SK-N-SH (cell line): ENCODE data around the gene ATG16L2. TPM values are rescaled to one million over a fixed set of nuclear protein-coding genes. Genes with fewer than 3 reads are reported as not detected.
A peak's percentile ranks its signal among the peaks of the same experiment; 100 is the strongest.

Experiments
- CTCF ChIA-PET: fragments of 300-600, 350-600 bp; formaldehyde crosslinking; extraction: SDS; loops from one replicate; lab custom pipeline; 2021; lab: Yijun Ruan, JAX
- POLR2A ChIA-PET: fragments of 350-600 bp; sonication (Branson Sonifier 250); formaldehyde crosslinking; extraction: SDS; loops from one replicate; lab custom pipeline; 2020; ENCODE audit warnings: antibody characterized with exemption, inconsistent platforms; lab: Yijun Ruan, JAX
- DNase-seq: peaks from one replicate; pipeline ENCODE4 v3.0.0; 2012
- H2AFZ ChIP-seq: fragments of 200-600 bp; sonication (generic); 2 replicates; pipeline ENCODE4 v1.8.1; 2016; ENCODE audit warnings: antibody characterized with exemption, mild to moderate bottlenecking, low read depth
- H3F3A ChIP-seq: fragments of 200-600 bp; sonication (generic); replicated peaks from 2 replicates; pipeline ENCODE3; 2016; ENCODE audit warnings: antibody characterized with exemption, mild to moderate bottlenecking; ENCODE audit not compliant: insufficient read depth
- H3K27ac ChIP-seq, 2 experiments: fragments of 200-500 bp in 1 of 2; fragments of 200-600 bp in 1 of 2; sonication (Bioruptor generic) in 1 of 2; sonication (generic), shearing (Covaris generic) in 1 of 2; 2 replicates each; pipeline versions ENCODE4 v1.5.1 to v1.6.1; 2014 to 2016; ENCODE audit warnings: low read depth in 2 of 2, inconsistent platforms in 1 of 2, low read length in 1 of 2, mild to moderate bottlenecking in 1 of 2, mixed read lengths in 1 of 2
- H3K27me3 ChIP-seq: fragments of 200-600 bp; sonication (generic), shearing (Covaris generic); 2 replicates; pipeline ENCODE4 v1.6.1; 2016; ENCODE audit warnings: mixed run types; ENCODE audit not compliant: insufficient read depth
- H3K36me3 ChIP-seq, 2 experiments: fragments of 200-500 bp in 1 of 2; fragments of 200-600 bp in 1 of 2; sonication (Bioruptor generic) in 1 of 2; sonication (generic) in 1 of 2; replicated peaks in 1 of 2; 2 replicates each; pipeline versions ENCODE3 to v1.5.1; 2014 to 2016; ENCODE audit warnings: low read length in 1 of 2, mild to moderate bottlenecking in 1 of 2; ENCODE audit not compliant: insufficient read depth in 2 of 2, control insufficient read depth in 1 of 2
- H3K4me1 ChIP-seq, 2 experiments: fragments of 200-500 bp in 1 of 2; fragments of 200-600 bp in 1 of 2; sonication (Bioruptor generic) in 1 of 2; sonication (generic), shearing (Covaris generic) in 1 of 2; 2 replicates each; pipeline versions ENCODE4 v1.5.1 to v1.6.1; 2014 to 2016; ENCODE audit warnings: low read depth in 1 of 2, low read length in 1 of 2, mixed run types in 1 of 2; ENCODE audit not compliant: insufficient read depth in 2 of 2, control insufficient read depth in 1 of 2
- H3K4me2 ChIP-seq: fragments of 200-600 bp; sonication (generic), shearing (Covaris generic); 2 replicates; pipeline ENCODE4 v1.6.1; 2017; ENCODE audit warnings: mixed run types
- H3K4me3 ChIP-seq, 2 experiments: fragments of 200-500 bp in 1 of 2; fragments of 200-600 bp in 1 of 2; sonication (Bioruptor generic) in 1 of 2; sonication (generic), shearing (Covaris generic) in 1 of 2; 2 replicates each; pipeline versions ENCODE4 v1.5.1 to v1.8.1; 2014 to 2016; ENCODE audit warnings: low read depth in 2 of 2, inconsistent platforms in 1 of 2, low read length in 1 of 2, mild to moderate bottlenecking in 1 of 2, mixed read lengths in 1 of 2, moderate library complexity in 1 of 2
- H3K79me2 ChIP-seq: fragments of 200-600 bp; sonication (generic); 2 replicates; pipeline ENCODE4 v1.8.1; 2017; ENCODE audit warnings: mild to moderate bottlenecking; ENCODE audit not compliant: insufficient read depth
- H3K9ac ChIP-seq: fragments of 200-600 bp; sonication (generic); 2 replicates; pipeline ENCODE4 v1.6.1; 2017; ENCODE audit warnings: mixed run types
- H3K9me2 ChIP-seq: fragments of 200-600 bp; sonication (generic); 2 replicates; pipeline ENCODE4 v1.6.1; 2017; ENCODE audit warnings: mixed run types
- H3K9me3 ChIP-seq: fragments of 200-600 bp; sonication (generic); 2 replicates; pipeline ENCODE4 v1.6.1; 2017; ENCODE audit warnings: mixed run types, mild to moderate bottlenecking, moderate library complexity
- H4K20me1 ChIP-seq: fragments of 200-600 bp; sonication (generic); 2 replicates; pipeline ENCODE4 v1.6.1; 2017; ENCODE audit warnings: mild to moderate bottlenecking, mixed run types; ENCODE audit not compliant: insufficient read depth
- ELF1 ChIP-seq: IDR thresholded peaks from 2 replicates; pipeline ENCODE4 v1.4.0; 2012
- EP300 ChIP-seq, 2 experiments: IDR thresholded peaks; 2 replicates each; pipeline versions ENCODE4 v1.4.0 to v1.6.1; 2012; ENCODE audit warnings: borderline replicate concordance in 1 of 2, low read depth in 1 of 2, low read length in 1 of 2
- EZH2phosphoT487 ChIP-seq: fragments of 200-600 bp; sonication (generic); IDR thresholded peaks from 2 replicates; pipeline ENCODE4 v1.6.1; 2017; ENCODE audit warnings: low read depth, mixed run types, mild to moderate bottlenecking, antibody characterized with exemption, moderate library complexity, borderline replicate concordance
- FOSL2 ChIP-seq: IDR thresholded peaks from 2 replicates; pipeline ENCODE4 v1.4.0; 2012; ENCODE audit warnings: low read depth, mild to moderate bottlenecking, moderate library complexity, borderline replicate concordance
- FOXJ3 ChIP-seq: sonication (generic); formaldehyde crosslinking; IDR thresholded peaks from 2 replicates; pipeline ENCODE4 v1.5.1; 2020; ENCODE audit warnings: mild to moderate bottlenecking, missing genetic modification reagents
- GATA2 ChIP-seq: sonication (generic); formaldehyde crosslinking; IDR thresholded peaks from 2 replicates; pipeline ENCODE4 v1.5.0; 2020; ENCODE audit warnings: mild to moderate bottlenecking, missing genetic modification reagents
- MEF2A ChIP-seq: IDR thresholded peaks from 2 replicates; pipeline ENCODE4 v1.4.0; 2012; ENCODE audit warnings: low read depth, borderline replicate concordance
- NFIC ChIP-seq: IDR thresholded peaks from 2 replicates; pipeline ENCODE4 v1.4.0; 2012; ENCODE audit warnings: borderline replicate concordance
- POLR2AphosphoS5 ChIP-seq: IDR thresholded peaks from 2 replicates; pipeline ENCODE4 v1.6.1; 2012; ENCODE audit warnings: low read depth, low read length
- RAD21 ChIP-seq: IDR thresholded peaks from 2 replicates; pipeline ENCODE4 v1.6.1; 2012; ENCODE audit warnings: mild to moderate bottlenecking, low read length
- RFX5 ChIP-seq: IDR thresholded peaks from 2 replicates; pipeline ENCODE4 v1.6.1; 2012; ENCODE audit warnings: mild to moderate bottlenecking, improper control_type of control experiment, low read length
- SIN3A ChIP-seq: IDR thresholded peaks from 2 replicates; pipeline ENCODE4 v1.6.1; 2012; ENCODE audit warnings: low read depth, mild to moderate bottlenecking, low read length, moderate library complexity, borderline replicate concordance
- SMC3 ChIP-seq: IDR thresholded peaks from 2 replicates; pipeline ENCODE4 v1.6.1; 2012; ENCODE audit warnings: low read depth, low read length, improper control_type of control experiment
- TAF1 ChIP-seq: IDR thresholded peaks from 2 replicates; pipeline ENCODE4 v1.6.1; 2012; ENCODE audit warnings: low read depth, mild to moderate bottlenecking, low read length, moderate library complexity, borderline replicate concordance
- TCF12 ChIP-seq: IDR thresholded peaks from 2 replicates; pipeline ENCODE4 v1.4.0; 2012
- TEAD4 ChIP-seq: IDR thresholded peaks from 2 replicates; pipeline ENCODE4 v1.4.0; 2012; ENCODE audit warnings: mild to moderate bottlenecking, borderline replicate concordance; ENCODE audit not compliant: insufficient read depth
- YY1 ChIP-seq: IDR thresholded peaks from 2 replicates; pipeline ENCODE4 v1.4.0; 2012; ENCODE audit warnings: low read depth, mild to moderate bottlenecking
- WGBS: methylation state at CpG from one replicate; pipeline ENCODE4 v1.1.6; 2017; ENCODE audit warnings: low lambda C conversion rate; 5-methylcytosine and 5-hydroxymethylcytosine counted together
- polyA plus RNA-seq, 3 experiments: library from polyadenylated mRNA; depleted of rRNA; stranded (reverse); fragments of >200 nt; gene quantifications; 2 replicates each; pipeline ENCODE4 v1.2.3, GENCODE V29; 2012
- TF ChIP-seq, protein P1 (sequence below): fragments of 150-350 bp; IDR thresholded peaks from 2 replicates; pipeline ENCODE4 v1.6.1; 2016; ENCODE audit warnings: mild to moderate bottlenecking, low read depth, low read length
- TF ChIP-seq, protein P2 (sequence below): IDR thresholded peaks from 2 replicates; pipeline ENCODE4 v1.4.0; 2012; ENCODE audit warnings: low read depth
- TF ChIP-seq, protein P3 (sequence below): IDR thresholded peaks from 2 replicates; pipeline ENCODE4 v1.4.0; 2012; ENCODE audit warnings: low read depth, borderline replicate concordance
- TF ChIP-seq, protein P4 (sequence below): IDR thresholded peaks from 2 replicates; pipeline ENCODE4; 2012

Gene ATG16L2
- polyA plus RNA-seq, 1 of the 3 experiments (the other 2 are of a cell fraction): 26.9 TPM

DNA sequence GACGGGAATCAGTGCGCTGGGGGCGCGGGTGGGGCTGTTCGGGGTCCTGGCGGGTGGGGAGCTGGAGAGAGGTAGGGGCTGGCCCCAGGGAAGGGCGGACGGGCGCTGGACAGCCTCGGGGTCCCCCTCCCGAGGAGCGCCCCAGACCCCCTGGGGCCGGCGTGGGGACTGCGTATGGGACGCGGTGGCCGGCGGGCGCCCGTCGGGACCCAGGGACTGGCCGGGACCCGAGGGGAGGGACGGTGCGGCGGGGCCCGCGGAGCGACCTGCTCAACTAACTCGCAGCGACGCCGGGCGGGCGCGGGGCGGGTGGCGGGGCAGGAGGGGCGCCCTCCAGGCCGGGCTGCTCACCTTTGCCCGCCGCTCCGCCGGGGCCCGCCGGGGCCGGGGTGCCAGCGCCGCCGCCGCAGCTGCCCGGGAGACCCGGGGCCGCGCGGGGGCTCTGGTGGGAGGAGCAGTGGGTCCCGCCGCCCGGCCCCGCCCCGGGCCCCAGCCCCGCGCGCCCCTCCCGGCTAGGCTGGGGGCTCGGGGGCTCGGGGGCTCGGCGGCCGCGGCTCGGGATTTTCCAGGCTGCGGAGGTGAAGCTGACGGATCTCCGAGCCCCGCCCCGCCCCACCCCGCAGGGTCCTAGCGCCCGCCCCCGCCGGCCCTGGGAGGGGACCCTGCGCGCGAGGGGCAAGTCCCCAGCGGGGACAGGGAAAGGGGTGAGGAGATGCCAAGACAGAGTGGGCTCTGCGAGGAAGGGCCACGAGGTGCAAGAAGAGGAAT, 32.7 kb upstream of the ATG16L2 start:
- TF ChIP-seq MEF2A (no peak), NFIC (no peak), ELF1 (no peak), FOSL2 (no peak), RFX5 (no peak), RAD21 (no peak), TEAD4 (no peak), SMC3 (no peak), EZH2phosphoT487 (no peak)
- TF ChIP-seq, protein P1, sequence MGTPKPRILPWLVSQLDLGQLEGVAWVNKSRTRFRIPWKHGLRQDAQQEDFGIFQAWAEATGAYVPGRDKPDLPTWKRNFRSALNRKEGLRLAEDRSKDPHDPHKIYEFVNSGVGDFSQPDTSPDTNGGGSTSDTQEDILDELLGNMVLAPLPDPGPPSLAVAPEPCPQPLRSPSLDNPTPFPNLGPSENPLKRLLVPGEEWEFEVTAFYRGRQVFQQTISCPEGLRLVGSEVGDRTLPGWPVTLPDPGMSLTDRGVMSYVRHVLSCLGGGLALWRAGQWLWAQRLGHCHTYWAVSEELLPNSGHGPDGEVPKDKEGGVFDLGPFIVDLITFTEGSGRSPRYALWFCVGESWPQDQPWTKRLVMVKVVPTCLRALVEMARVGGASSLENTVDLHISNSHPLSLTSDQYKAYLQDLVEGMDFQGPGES: no peak
- TF ChIP-seq, protein P2, sequence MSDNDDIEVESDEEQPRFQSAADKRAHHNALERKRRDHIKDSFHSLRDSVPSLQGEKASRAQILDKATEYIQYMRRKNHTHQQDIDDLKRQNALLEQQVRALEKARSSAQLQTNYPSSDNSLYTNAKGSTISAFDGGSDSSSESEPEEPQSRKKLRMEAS: no peak
- TF ChIP-seq, protein P3, sequence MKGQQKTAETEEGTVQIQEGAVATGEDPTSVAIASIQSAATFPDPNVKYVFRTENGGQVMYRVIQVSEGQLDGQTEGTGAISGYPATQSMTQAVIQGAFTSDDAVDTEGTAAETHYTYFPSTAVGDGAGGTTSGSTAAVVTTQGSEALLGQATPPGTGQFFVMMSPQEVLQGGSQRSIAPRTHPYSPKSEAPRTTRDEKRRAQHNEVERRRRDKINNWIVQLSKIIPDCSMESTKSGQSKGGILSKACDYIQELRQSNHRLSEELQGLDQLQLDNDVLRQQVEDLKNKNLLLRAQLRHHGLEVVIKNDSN: no peak
- no peaks in the 10 kb centered on the region for H3F3A ChIP-seq
- CTCF ChIA-PET: interaction anchor here (1.2 to 4.3 kb wide), 5 partner anchors 8 to 57 kb away, joined by 3 to 43 read pairs (median 5); partner anchors contain the start of gene STARD10
- peaks cover 3 to 52% of the 10 kb centered on the region in 2 experiments; a peak in 2 of 4 replicates for H3K4me1 ChIP-seq
- no peaks in the 10 kb centered on the region for H3K27me3 ChIP-seq
- H3K79me2 ChIP-seq: no peaks in the 10 kb centered on the region
- no peaks in the 10 kb centered on the region for H3K36me3 ChIP-seq
- H3K9ac ChIP-seq: no peak overlapping the region
- no peak overlapping the region for H3K27ac ChIP-seq
- no peaks in the 10 kb centered on the region for H3K9me2 ChIP-seq
- POLR2A ChIA-PET: interaction anchor here (0.8 kb wide), 1 partner anchor 31 kb away, joined by 3 read pairs; no protein-coding TSS in a partner anchor
- peak overlapping the region; percentile 46 to 54 for H3K4me3 ChIP-seq
- H3K4me2 ChIP-seq: peak overlapping the region; percentile 87
- DNase-seq: peak; percentile 92
- H4K20me1 ChIP-seq: no peaks in the 10 kb centered on the region
- H2AFZ ChIP-seq: no peak overlapping the region
- WGBS: 17% methylated on average over 10 of the region's 89 CpGs
- no peaks in the 10 kb centered on the region for H3K9me3 ChIP-seq

DNA sequence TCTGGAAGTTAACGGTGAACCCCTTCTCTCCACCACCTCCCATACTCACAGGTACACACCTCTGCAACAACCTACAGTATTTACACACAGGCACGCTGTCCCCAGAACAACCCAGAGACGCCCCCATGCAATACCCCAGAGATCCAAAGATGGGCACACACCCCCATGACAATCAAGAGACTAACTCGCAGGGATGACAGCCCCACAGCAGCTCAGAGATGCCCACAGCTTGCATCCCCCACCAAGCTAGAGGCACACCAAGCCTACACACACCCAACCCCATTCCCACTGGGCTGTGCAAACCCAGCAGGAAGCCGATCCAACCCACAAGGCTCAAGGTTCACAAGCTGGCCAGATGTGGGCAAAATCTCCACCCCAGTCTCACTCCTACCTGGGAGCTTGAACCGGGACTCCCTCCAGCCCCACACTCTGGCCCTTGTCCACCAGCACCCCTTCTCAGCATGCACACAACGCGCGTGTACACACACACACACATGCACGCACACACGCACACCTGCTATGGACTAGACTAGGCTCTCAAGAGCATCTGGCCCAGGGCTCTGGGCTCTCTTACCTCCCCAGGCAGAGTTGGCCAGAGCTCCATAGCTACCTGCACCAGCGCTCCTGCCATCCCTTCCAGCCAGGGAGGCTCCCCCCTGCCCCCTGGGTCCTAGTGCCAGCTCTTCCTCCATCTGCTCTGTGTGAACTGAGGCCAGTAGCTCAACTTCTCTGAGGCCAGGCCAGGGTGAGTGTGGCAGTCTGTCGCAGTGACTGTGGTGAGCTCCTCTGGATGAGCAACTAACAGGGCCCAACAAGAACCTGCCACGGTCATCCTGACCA, 31.9 kb upstream of the ATG16L2 start:
- Histone ChIP-seq H3K4me2 (peak overlapping the region; percentile 63), H2AFZ (no peak overlapping the region), H3F3A (no peaks in the 10 kb centered on the region), H4K20me1 (no peaks in the 10 kb centered on the region), H3K9me2 (no peaks in the 10 kb centered on the region), H3K79me2 (no peaks in the 10 kb centered on the region), H3K9ac (no peak overlapping the region), H3K4me1 (peaks cover 3 to 44% of the 10 kb centered on the region in 2 experiments; a peak in 2 of 4 replicates), H3K36me3 (no peaks in the 10 kb centered on the region), H3K4me3 (peak overlapping the region; percentile 23 to 54; a peak in 3 of 4 replicates), H3K27me3 (no peaks in the 10 kb centered on the region), H3K9me3 (no peaks in the 10 kb centered on the region), H3K27ac (no peak overlapping the region)
- ChIA-PET POLR2A (interaction anchor here (0.6 to 0.8 kb wide), 3 partner anchors 16 to 31 kb away, joined by 3 to 4 read pairs (median 3); no protein-coding TSS in a partner anchor), CTCF (interaction anchor here (1.0 to 4.3 kb wide), 5 partner anchors 9 to 57 kb away, joined by 3 to 43 read pairs (median 3); partner anchors contain the start of gene STARD10)
- DNase-seq: peak; percentile 61
- 69% methylated on average over 14 of the region's 14 CpGs for WGBS
- TF ChIP-seq POLR2AphosphoS5 (no peak), TCF12 (no peak), SIN3A (no peak), GATA2 (CRISPR knock-in tag) (no peak), YY1 (no peak), EP300 (IDR thresholded peaks at IDR 0.05; ENCODE audit: borderline replicate concordance in 1 of 2, low read depth in 1 of 2, low read length in 1 of 2) (no peak), RAD21 (no peak), TAF1 (no peak), RFX5 (no peak), FOXJ3 (CRISPR knock-in tag) (no peak)
- TF ChIP-seq, protein P1: no peak
- TF ChIP-seq, protein P4, sequence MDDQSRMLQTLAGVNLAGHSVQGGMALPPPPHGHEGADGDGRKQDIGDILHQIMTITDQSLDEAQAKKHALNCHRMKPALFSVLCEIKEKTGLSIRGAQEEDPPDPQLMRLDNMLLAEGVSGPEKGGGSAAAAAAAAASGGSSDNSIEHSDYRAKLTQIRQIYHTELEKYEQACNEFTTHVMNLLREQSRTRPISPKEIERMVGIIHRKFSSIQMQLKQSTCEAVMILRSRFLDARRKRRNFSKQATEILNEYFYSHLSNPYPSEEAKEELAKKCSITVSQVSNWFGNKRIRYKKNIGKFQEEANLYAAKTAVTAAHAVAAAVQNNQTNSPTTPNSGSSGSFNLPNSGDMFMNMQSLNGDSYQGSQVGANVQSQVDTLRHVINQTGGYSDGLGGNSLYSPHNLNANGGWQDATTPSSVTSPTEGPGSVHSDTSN: no peak
